ENCODE measurements around the gene CDKAL1. TPM values are rescaled to one million over a fixed set of nuclear protein-coding genes. Genes with fewer than 3 reads are reported as not detected.

CDKAL1 gene
- total RNA-seq, 1 donor from 2014 or later = 11.9 TPM

DNA sequence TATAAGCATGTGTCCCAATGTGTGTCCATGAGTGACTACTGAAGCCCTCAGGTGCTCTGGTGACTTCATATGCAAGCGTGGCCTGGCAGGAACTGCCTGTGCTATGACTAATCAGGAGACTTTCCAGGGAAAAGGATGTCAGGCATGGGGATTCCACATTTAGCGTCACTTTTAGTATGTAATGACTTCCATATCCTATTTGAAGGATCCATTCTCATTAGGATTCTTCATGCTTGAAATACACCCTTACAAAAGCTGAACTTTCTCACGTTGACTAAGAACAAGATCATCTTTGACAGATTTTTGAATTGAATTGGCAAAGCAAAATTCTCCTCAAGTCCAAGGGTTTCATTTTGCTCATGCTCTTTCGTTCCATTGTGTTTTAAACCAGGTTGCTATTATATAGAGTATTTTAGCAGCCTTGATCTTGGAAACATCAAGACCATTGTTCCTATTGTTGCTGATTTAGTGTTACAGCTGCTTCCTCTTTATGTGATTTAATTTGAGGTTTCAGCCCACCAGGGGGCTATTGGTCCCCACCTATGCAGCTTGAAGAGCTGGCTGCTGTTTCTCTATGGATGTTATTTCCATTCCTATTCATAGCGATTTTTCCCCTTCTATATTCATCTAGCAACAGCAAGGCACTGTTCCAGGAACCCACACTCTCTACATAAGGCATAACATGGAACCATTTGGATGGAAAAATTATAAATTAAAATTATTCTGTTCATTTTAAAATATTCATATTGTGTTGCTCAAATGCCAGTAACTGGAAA, 418.6 kb downstream of the CDKAL1 start:
- Histone ChIP-seq H3K36me3 (no peaks in the 10 kb centered on the region), H3K4me3 (no peak overlapping the region), H3K9me3 (no peaks in the 10 kb centered on the region), H3K4me1 (peaks cover 0 to 10% of the 10 kb centered on the region in 2 donors), H3K27me3 (no peaks in the 10 kb centered on the region), H3K27ac (no peak overlapping the region)
- TF ChIP-seq, protein P1, sequence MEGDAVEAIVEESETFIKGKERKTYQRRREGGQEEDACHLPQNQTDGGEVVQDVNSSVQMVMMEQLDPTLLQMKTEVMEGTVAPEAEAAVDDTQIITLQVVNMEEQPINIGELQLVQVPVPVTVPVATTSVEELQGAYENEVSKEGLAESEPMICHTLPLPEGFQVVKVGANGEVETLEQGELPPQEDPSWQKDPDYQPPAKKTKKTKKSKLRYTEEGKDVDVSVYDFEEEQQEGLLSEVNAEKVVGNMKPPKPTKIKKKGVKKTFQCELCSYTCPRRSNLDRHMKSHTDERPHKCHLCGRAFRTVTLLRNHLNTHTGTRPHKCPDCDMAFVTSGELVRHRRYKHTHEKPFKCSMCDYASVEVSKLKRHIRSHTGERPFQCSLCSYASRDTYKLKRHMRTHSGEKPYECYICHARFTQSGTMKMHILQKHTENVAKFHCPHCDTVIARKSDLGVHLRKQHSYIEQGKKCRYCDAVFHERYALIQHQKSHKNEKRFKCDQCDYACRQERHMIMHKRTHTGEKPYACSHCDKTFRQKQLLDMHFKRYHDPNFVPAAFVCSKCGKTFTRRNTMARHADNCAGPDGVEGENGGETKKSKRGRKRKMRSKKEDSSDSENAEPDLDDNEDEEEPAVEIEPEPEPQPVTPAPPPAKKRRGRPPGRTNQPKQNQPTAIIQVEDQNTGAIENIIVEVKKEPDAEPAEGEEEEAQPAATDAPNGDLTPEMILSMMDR (IDR thresholded peaks at IDR 0.05) = no peak
- intact Hi-C loops (cut with DNase I) = no loop called here
- no peak for DNase-seq (ENCODE audit: low spot score in 2 of 2)

DNA sequence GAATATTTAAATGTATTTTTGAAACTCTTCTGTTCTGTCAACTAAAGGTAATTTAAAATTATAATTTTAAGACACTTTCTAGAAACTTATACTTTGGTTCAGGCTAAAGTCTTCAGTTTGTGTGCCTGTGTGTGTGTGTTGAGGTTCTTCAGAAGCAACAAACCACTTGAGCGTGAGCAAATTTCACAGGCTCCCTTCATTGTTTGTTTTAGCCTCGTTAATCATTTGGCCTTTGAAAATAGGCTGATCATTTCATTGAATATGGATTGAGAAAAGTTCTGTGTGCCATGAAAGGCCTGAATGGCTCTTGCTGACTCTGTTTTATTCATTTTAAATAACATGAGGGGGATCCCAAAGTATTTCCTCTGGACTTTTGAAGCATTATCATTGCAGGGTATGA, 420.1 kb downstream of the CDKAL1 start:
- TF ChIP-seq, protein P1 (IDR thresholded peaks at IDR 0.05) = no peak
- Histone ChIP-seq H3K4me3 (no peak overlapping the region), H3K27me3 (no peaks in the 10 kb centered on the region), H3K27ac (no peak overlapping the region), H3K4me1 (peaks cover 0 to 10% of the 10 kb centered on the region in 2 donors), H3K36me3 (peaks cover 0 to 4% of the 10 kb centered on the region in 2 donors), H3K9me3 (no peaks in the 10 kb centered on the region)
- DNase-seq (ENCODE audit: low spot score in 2 of 2) = no peak
- intact Hi-C loops (cut with DNase I) = no loop called here

DNA sequence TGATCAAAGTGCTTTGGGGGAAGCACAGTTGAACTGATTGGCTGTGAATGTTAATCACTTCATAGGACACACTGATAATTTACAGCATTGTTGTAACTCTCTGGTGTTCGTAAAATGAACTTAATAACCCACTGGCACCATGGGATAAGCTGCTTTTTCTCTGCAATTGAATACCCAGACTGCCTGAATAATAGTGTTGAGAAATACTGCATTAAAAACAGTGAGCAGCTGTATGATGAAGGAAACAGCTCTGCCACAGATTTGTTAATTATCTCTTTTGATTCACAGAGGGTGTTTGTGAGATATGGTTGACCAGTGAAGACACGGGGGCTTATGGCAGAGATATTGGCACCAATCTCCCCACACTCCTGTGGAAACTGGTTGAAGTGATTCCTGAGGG, 420.9 kb downstream of the CDKAL1 start:
- intact Hi-C loops (cut with DNase I) = no loop called here
- Histone ChIP-seq H3K27me3 (no peaks in the 10 kb centered on the region), H3K4me3 (no peak overlapping the region), H3K9me3 (no peaks in the 10 kb centered on the region), H3K4me1 (peaks cover 0 to 10% of the 10 kb centered on the region in 2 donors), H3K27ac (no peak overlapping the region), H3K36me3 (peaks cover 0 to 4% of the 10 kb centered on the region in 2 donors)
- TF ChIP-seq, protein P1 (IDR thresholded peaks at IDR 0.05) = no peak
- DNase-seq (ENCODE audit: low spot score in 2 of 2) = no peak

DNA sequence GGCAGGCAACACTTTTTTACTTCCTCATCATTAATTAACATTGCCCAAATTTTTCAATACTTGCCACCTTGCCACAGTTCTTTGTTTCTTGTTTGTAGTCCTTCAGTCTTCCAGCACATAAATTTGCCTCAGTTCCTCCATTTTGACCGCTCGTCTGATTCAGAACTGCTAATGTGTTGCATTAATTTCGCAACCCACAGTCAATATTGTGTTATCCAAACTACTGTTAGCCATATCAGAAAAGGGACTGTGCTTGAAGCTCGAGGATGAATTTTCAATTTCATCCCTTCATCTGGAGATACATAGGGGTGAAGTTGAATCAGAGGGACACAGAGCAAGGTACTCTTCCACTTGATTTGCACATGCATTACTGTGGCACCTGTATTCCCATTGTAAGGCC, 421.5 kb downstream of the CDKAL1 start:
- Histone ChIP-seq H3K27me3 (no peaks in the 10 kb centered on the region), H3K9me3 (no peaks in the 10 kb centered on the region), H3K36me3 (peaks cover 0 to 4% of the 10 kb centered on the region in 2 donors), H3K27ac (no peak overlapping the region), H3K4me1 (peaks cover 0 to 10% of the 10 kb centered on the region in 2 donors), H3K4me3 (no peak overlapping the region)
- intact Hi-C loops (cut with DNase I) = no loop called here
- TF ChIP-seq, protein P1 (IDR thresholded peaks at IDR 0.05) = no peak
- DNase-seq (ENCODE audit: low spot score in 2 of 2) = no peak

DNA sequence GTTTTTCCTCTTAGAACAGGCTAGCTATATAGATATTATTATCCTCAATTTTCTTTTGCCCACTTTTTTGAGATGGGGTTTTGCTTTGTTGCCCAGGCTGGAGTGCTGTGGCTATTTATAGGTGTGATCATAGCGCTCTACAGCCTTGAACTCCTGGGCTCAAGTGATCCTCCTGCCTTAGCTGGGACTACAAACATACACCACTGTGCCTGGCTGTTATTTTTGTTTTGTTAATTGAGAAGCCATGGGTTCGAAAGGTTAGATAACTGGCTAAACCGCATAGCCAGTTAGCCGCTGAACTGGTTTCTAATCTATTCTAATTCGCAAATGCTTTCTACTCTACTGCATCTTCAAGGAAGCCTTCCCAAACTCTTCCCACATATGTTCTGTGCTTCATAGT, 425.8 kb downstream of the CDKAL1 start:
- TF ChIP-seq, protein P1 (IDR thresholded peaks at IDR 0.05) = no peak
- Histone ChIP-seq H3K27ac (no peak overlapping the region), H3K36me3 (peaks cover 0 to 4% of the 10 kb centered on the region in 2 donors), H3K4me3 (no peak overlapping the region), H3K4me1 (no peaks in the 10 kb centered on the region), H3K27me3 (no peaks in the 10 kb centered on the region), H3K9me3 (no peaks in the 10 kb centered on the region)
- intact Hi-C loops (cut with DNase I) = no loop called here
- no peak for DNase-seq (ENCODE audit: low spot score in 2 of 2)

Data from ascending aorta (tissue), 2 donors.